Caco-2 (cell line): Measurements from ENCODE around the gene ARHGDIB. TPM values are rescaled to one million over a fixed set of nuclear protein-coding genes. Genes with fewer than 3 reads are reported as not detected.
A peak's percentile ranks its signal among the peaks of the same experiment; 100 is the strongest.

Experiments used
- BruUV-seq: library from RNA; stranded (reverse); fragments of 400-500 nt; replicated peaks from 2 replicates; lab custom pipeline; 2021; lab: Mats Ljungman, UMichigan
- CTCF ChIA-PET: fragments of 300-600 bp; sonication (Branson Sonifier 250); formaldehyde crosslinking; loops from one replicate; lab custom pipeline; 2022; ENCODE audit warnings: antibody characterized with exemption; lab: Charles Lee
- POLR2A ChIA-PET: fragments of 300-600 bp; sonication (Branson Sonifier 250); formaldehyde crosslinking; loops from one replicate; lab custom pipeline; 2022; ENCODE audit warnings: antibody characterized with exemption; lab: Charles Lee
- DNase-seq, 2 experiments: peaks; one replicate each; pipeline versions ENCODE4 v3.0.0 to v3.0.0-alpha.2; 2020 to 2022
- H3K27me3 ChIP-seq: replicated peaks from 2 replicates; pipeline ENCODE4 v1.6.0; 2011; ENCODE audit warnings: low read length; ENCODE audit not compliant: control insufficient read depth, insufficient read depth
- H3K36me3 ChIP-seq: 2 replicates; pipeline ENCODE4 v1.5.1; 2011; ENCODE audit warnings: low read length; ENCODE audit not compliant: control insufficient read depth, insufficient read depth
- H3K4me1 ChIP-seq: fragments of 250-450 bp; sonication (Bioruptor Pico); 2 replicates; pipeline ENCODE4 v1.5.1; 2020; ENCODE audit warnings: mild to moderate bottlenecking
- H3K4me3 ChIP-seq: 2 replicates; pipeline ENCODE4 v1.5.1; 2011; ENCODE audit warnings: low read depth, mild to moderate bottlenecking, control low read depth, low read length
- H3K9me3 ChIP-seq: fragments of 250-450 bp; sonication (Bioruptor Pico); 2 replicates; pipeline ENCODE4 v1.5.1; 2020; ENCODE audit warnings: mild to moderate bottlenecking, moderate library complexity
- H3K27ac Mint-ChIP-seq: one replicate; pipeline ENCODE4 v1.8.0; 2022; ENCODE audit warnings: mixed read lengths; ENCODE audit not compliant: unreplicated experiment
- H3K27me3 Mint-ChIP-seq: one replicate; pipeline ENCODE4 v1.8.0; 2022; ENCODE audit warnings: mixed read lengths; ENCODE audit not compliant: insufficient read depth, unreplicated experiment
- H3K36me3 Mint-ChIP-seq: one replicate; pipeline ENCODE4 v1.8.0; 2022; ENCODE audit warnings: mild to moderate bottlenecking, mixed read lengths; ENCODE audit not compliant: insufficient read depth, unreplicated experiment
- H3K4me1 Mint-ChIP-seq: one replicate; pipeline ENCODE4 v1.8.0; 2022; ENCODE audit warnings: low read depth, mixed read lengths; ENCODE audit not compliant: unreplicated experiment
- H3K4me3 Mint-ChIP-seq: one replicate; pipeline ENCODE4 v1.8.0; 2022; ENCODE audit warnings: mild to moderate bottlenecking, moderate library complexity, mixed read lengths; ENCODE audit not compliant: unreplicated experiment
- H3K9me3 Mint-ChIP-seq: one replicate; pipeline ENCODE4 v1.8.0; 2022; ENCODE audit warnings: mixed read lengths; ENCODE audit not compliant: unreplicated experiment
- CTCF ChIP-seq, 2 experiments: fragments of 200-600 bp in 1 of 2; IDR thresholded peaks; 1 replicate in 1 of 2; 2 replicates in 1 of 2; pipeline versions ENCODE4 v1.5.1 to v1.8.0; 2011 to 2022; ENCODE audit warnings: antibody characterized with exemption in 1 of 2, control low read depth in 1 of 2, inconsistent platforms in 1 of 2, low read depth in 1 of 2, low read length in 1 of 2, mild to moderate bottlenecking in 1 of 2, moderate library complexity in 1 of 2; ENCODE audit not compliant: insufficient read depth in 1 of 2, severe bottlenecking in 1 of 2, unreplicated experiment in 1 of 2
- intact Hi-C: fragments of 100-400 bp; cut with micrococcal nuclease; formaldehyde crosslinking; loops from one replicate; pipeline ENCODE4 v1.10.0; 2022; ENCODE audit not compliant: unreplicated experiment
- total RNA-seq: library from RNA; stranded (reverse); gene quantifications from 2 replicates; pipeline ENCODE4 v1.2.3, GENCODE V29; 2022

Gene ARHGDIB
- total RNA-seq, 1 experiment from 2014 or later, result 15.9 TPM

GRCh38 chr12:14935031-14935430 lies 26.4 kb downstream of the ARHGDIB start:
- Mint-ChIP-seq H3K4me3 (no peak overlapping the region), H3K27ac (peak overlapping the region; percentile 33), H3K36me3 (no peaks in the 10 kb centered on the region), H3K27me3 (no peaks in the 10 kb centered on the region), H3K9me3 (peaks cover 10% of the 10 kb centered on the region), H3K4me1 (peaks cover 36% of the 10 kb centered on the region)
- intact Hi-C loops, result loop anchor here (1.0 to 2.0 kb wide), 2 partner anchors 16 to 90 kb away; no protein-coding TSS in a partner anchor
- CTCF ChIA-PET, result interaction anchor here (0.8 to 1.1 kb wide), 2 partner anchors 61 to 87 kb away, joined by 3 to 4 read pairs; no protein-coding TSS in a partner anchor
- no peaks in the 10 kb centered on the region for H3K27me3 ChIP-seq
- peak; percentile 56 to 60 for DNase-seq
- peaks cover 46% of the 10 kb centered on the region for H3K4me1 ChIP-seq
- no TSS peak for BruUV-seq
- H3K9me3 ChIP-seq, result no peaks in the 10 kb centered on the region
- no peak overlapping the region for H3K4me3 ChIP-seq
- no peak for TF ChIP-seq CTCF (IDR thresholded peaks at IDR 0.05; ENCODE audit: insufficient read depth in 1 of 2, low read depth in 1 of 2, low read length in 1 of 2, severe bottlenecking in 1 of 2, unreplicated experiment in 1 of 2)
- POLR2A ChIA-PET, result no interaction called here
- no peaks in the 10 kb centered on the region for H3K36me3 ChIP-seq

- H3K27ac Mint-ChIP-seq, result peak overlapping the region; percentile 33
- H3K9me3 Mint-ChIP-seq, result peaks cover 10% of the 10 kb centered on the region
- peaks cover 36% of the 10 kb centered on the region for H3K4me1 Mint-ChIP-seq
- Histone ChIP-seq H3K9me3 (no peaks in the 10 kb centered on the region), H3K4me3 (no peak overlapping the region), H3K36me3 (no peaks in the 10 kb centered on the region), H3K27me3 (no peaks in the 10 kb centered on the region), H3K4me1 (peaks cover 49% of the 10 kb centered on the region)
- no peak overlapping the region for H3K4me3 Mint-ChIP-seq
- no peaks in the 10 kb centered on the region for H3K27me3 Mint-ChIP-seq
- CTCF ChIA-PET, result interaction anchor here (0.8 to 1.1 kb wide), 2 partner anchors 61 to 86 kb away, joined by 3 to 4 read pairs; no protein-coding TSS in a partner anchor
- POLR2A ChIA-PET, result no interaction called here
- DNase-seq, result no peak
- no TSS peak for BruUV-seq
- intact Hi-C loops, result loop anchor here (2.0 kb wide), 1 partner anchor 16 kb away; no protein-coding TSS in a partner anchor
- no peaks in the 10 kb centered on the region for H3K36me3 Mint-ChIP-seq
- TF ChIP-seq CTCF (IDR thresholded peaks at IDR 0.05; ENCODE audit: insufficient read depth in 1 of 2, low read depth in 1 of 2, low read length in 1 of 2, severe bottlenecking in 1 of 2, unreplicated experiment in 1 of 2), result no peak
These were observed 26.9 kb downstream of the ARHGDIB start for GRCh38 chr12:14934511-14934910.

GRCh38 chr12:14931791-14932560 lies 29.4 kb downstream of the ARHGDIB start:
- Histone ChIP-seq H3K4me1 (peaks cover 70% of the 10 kb centered on the region), H3K4me3 (no peak overlapping the region), H3K36me3 (no peaks in the 10 kb centered on the region), H3K27me3 (no peaks in the 10 kb centered on the region), H3K9me3 (no peaks in the 10 kb centered on the region)
- H3K4me3 Mint-ChIP-seq, result no peak overlapping the region
- ChIA-PET CTCF (interaction anchor here (0.7 kb wide), 1 partner anchor 492 kb away, joined by 4 read pairs; no protein-coding TSS in a partner anchor), POLR2A (no interaction called here)
- no peak for TF ChIP-seq CTCF (IDR thresholded peaks at IDR 0.05; ENCODE audit: insufficient read depth in 1 of 2, low read depth in 1 of 2, low read length in 1 of 2, severe bottlenecking in 1 of 2, unreplicated experiment in 1 of 2)
- intact Hi-C loops, result no loop called here
- no peaks in the 10 kb centered on the region for H3K27me3 Mint-ChIP-seq
- H3K27ac Mint-ChIP-seq, result no peak overlapping the region
- H3K4me1 Mint-ChIP-seq, result peaks cover 49% of the 10 kb centered on the region
- no TSS peak for BruUV-seq
- DNase-seq, result no peak
- H3K9me3 Mint-ChIP-seq, result peaks cover 10% of the 10 kb centered on the region
- H3K36me3 Mint-ChIP-seq, result peaks cover 7% of the 10 kb centered on the region
